Jurkat, Clone E6-1 (cell line): Measurements from ENCODE around the gene COMT.

Experiments used
- DNase-seq: peaks from one replicate; pipeline ENCODE4 v3.0.0-alpha.2; 2011; ENCODE audit warnings: low read depth, low spot score
- H3K4me3 ChIP-seq: 2 replicates; pipeline ENCODE4 v1.5.1; 2011; ENCODE audit warnings: mild to moderate bottlenecking, low read length, control low read depth, moderate library complexity

Gene COMT

GRCh38 chr22:19998991-19999820, 57.6 kb downstream of the COMT start:
- no peak for DNase-seq
- H3K4me3 ChIP-seq = no peak overlapping the region

- no peak overlapping the region for H3K4me3 ChIP-seq
- no peak for DNase-seq
Measured at GRCh38 chr22:20000246-20001081, 58.9 kb downstream of the COMT start.

GRCh38 chr22:20001082-20001638, 59.6 kb downstream of the COMT start:
- H3K4me3 ChIP-seq = no peak overlapping the region
- DNase-seq = no peak

- no peak for DNase-seq
- no peak overlapping the region for H3K4me3 ChIP-seq
Measured at GRCh38 chr22:20002128-20002527, 60.6 kb downstream of the COMT start.

- DNase-seq = no peak
- H3K4me3 ChIP-seq = no peak overlapping the region
Measured at GRCh38 chr22:20002636-20003035, 61.1 kb downstream of the COMT start.

- no peak for DNase-seq
- no peak overlapping the region for H3K4me3 ChIP-seq
Measured at GRCh38 chr22:20003304-20003703, 61.7 kb downstream of the COMT start.

GRCh38 chr22:20004464-20004863, 62.9 kb downstream of the COMT start:
- no peak for DNase-seq
- H3K4me3 ChIP-seq = no peak overlapping the region

- H3K4me3 ChIP-seq = no peak overlapping the region
- no peak for DNase-seq
Measured at GRCh38 chr22:20008221-20008995, 66.8 kb downstream of the COMT start.

GRCh38 chr22:20009018-20009491, 67.5 kb downstream of the COMT start:
- H3K4me3 ChIP-seq = no peak overlapping the region
- DNase-seq = no peak

GRCh38 chr22:20009582-20010306, 68.2 kb downstream of the COMT start:
- H3K4me3 ChIP-seq = no peak overlapping the region
- no peak for DNase-seq

- DNase-seq = no peak
Measured at GRCh38 chr22:20010307-20011122, 68.9 kb downstream of the COMT start.

GRCh38 chr22:20011123-20011992, 69.8 kb downstream of the COMT start:
- no peak for DNase-seq
- H3K4me3 ChIP-seq = no peak overlapping the region

More at GRCh38 chr22:20010307-20011122, 68.9 kb downstream of the COMT start:
- H3K4me3 ChIP-seq = no peak overlapping the region

GRCh38 chr22:20011993-20012740, 70.6 kb downstream of the COMT start:
- no peak overlapping the region for H3K4me3 ChIP-seq
- DNase-seq = no peak

- H3K4me3 ChIP-seq = no peak overlapping the region
- DNase-seq = no peak
Measured at GRCh38 chr22:20012741-20013331, 71.3 kb downstream of the COMT start.

GRCh38 chr22:20013382-20013871, 71.9 kb downstream of the COMT start:
- H3K4me3 ChIP-seq = no peak overlapping the region
- DNase-seq = no peak
